Hepatic stellate cell (primary cell): Measurements from ENCODE around the gene DIPK1C.

Source experiments
- DNase-seq: peaks from one replicate; pipeline ENCODE4 v3.0.0; 2011; ENCODE audit warnings: low spot score

The DIPK1C gene

GRCh38 chr18:74388227-74388626, 68.9 kb downstream of the DIPK1C start:
- no peak for DNase-seq

GRCh38 chr18:74387383-74387782, 69.7 kb downstream of the DIPK1C start:
- DNase-seq, result no peak
